ENCODE data around the gene KCNH4. TPM values are rescaled to one million over a fixed set of nuclear protein-coding genes. Genes with fewer than 3 reads are reported as not detected.
A peak's percentile ranks its signal among the peaks of the same experiment; 100 is the strongest.

The KCNH4 gene
- total and polyA plus RNA-seq, 2 of the 13 experiments (the other 11 are each of a cell fraction or from before 2014, with no cell fraction given), result 0.01 to 0.09 TPM

GRCh38 chr17:42111871-42112551 lies 68.9 kb downstream of the KCNH4 start:
- POLR2A ChIA-PET, result interaction anchor here (0.6 to 2.4 kb wide), 20 partner anchors 9 to 181 kb away, joined by 3 to 34 read pairs (median 4); partner anchors contain the start of genes CNP, DNAJC7, KAT2A and ODAD4
- no peaks in the 10 kb centered on the region for H3K79me2 ChIP-seq (ENCODE audit: insufficient read depth, low read length)
- 29% methylated on average over 10 of the region's 12 CpGs for WGBS (ENCODE audit: low lambda C conversion rate)
- H3K36me3 ChIP-seq (replicated peaks in 1 of 2; ENCODE audit: control insufficient read depth in 1 of 2, insufficient read depth in 2 of 2, low read length in 2 of 2), result peaks cover 4 to 15% of the 10 kb centered on the region in 2 experiments; a peak in 4 of 5 replicates
- intact Hi-C loops (cut with micrococcal nuclease; ENCODE audit: unreplicated experiment) (no loop called here), in situ Hi-C loops (cut with HindIII; ENCODE audit: extremely low pct_ligation_motif_present, low pct_unique_long_range_greater_than_20kb) (loop anchor here (5.0 kb wide), 2 partner anchors 85 to 150 kb away; no protein-coding TSS in a partner anchor)
- FAIRE-seq (no peak), DNase-seq (ENCODE audit: low spot score) (no peak), ATAC-seq (peak; percentile 38)
- TF ChIP-seq TOPORS (CRISPR knock-in tag; IDR thresholded peaks at IDR 0.05) (0 out of 2 replicates have a peak, but pooled peaks have one; percentile 18), ZNF572 (CRISPR knock-in tag; IDR thresholded peaks at IDR 0.05) (0 out of 2 replicates have a peak, but pooled peaks have one; percentile 11), ZNF280B (CRISPR knock-in tag; IDR thresholded peaks at IDR 0.05; ENCODE audit: borderline replicate concordance) (0 out of 2 replicates have a peak, but pooled peaks have one; percentile 15), GZF1 (CRISPR knock-in tag; IDR thresholded peaks at IDR 0.05) (no peak), BRD4 (CRISPR knock-in tag; IDR thresholded peaks at IDR 0.05) (0 out of 2 replicates have a peak, but pooled peaks have one; percentile 27)
- TF ChIP-seq, protein P1, sequence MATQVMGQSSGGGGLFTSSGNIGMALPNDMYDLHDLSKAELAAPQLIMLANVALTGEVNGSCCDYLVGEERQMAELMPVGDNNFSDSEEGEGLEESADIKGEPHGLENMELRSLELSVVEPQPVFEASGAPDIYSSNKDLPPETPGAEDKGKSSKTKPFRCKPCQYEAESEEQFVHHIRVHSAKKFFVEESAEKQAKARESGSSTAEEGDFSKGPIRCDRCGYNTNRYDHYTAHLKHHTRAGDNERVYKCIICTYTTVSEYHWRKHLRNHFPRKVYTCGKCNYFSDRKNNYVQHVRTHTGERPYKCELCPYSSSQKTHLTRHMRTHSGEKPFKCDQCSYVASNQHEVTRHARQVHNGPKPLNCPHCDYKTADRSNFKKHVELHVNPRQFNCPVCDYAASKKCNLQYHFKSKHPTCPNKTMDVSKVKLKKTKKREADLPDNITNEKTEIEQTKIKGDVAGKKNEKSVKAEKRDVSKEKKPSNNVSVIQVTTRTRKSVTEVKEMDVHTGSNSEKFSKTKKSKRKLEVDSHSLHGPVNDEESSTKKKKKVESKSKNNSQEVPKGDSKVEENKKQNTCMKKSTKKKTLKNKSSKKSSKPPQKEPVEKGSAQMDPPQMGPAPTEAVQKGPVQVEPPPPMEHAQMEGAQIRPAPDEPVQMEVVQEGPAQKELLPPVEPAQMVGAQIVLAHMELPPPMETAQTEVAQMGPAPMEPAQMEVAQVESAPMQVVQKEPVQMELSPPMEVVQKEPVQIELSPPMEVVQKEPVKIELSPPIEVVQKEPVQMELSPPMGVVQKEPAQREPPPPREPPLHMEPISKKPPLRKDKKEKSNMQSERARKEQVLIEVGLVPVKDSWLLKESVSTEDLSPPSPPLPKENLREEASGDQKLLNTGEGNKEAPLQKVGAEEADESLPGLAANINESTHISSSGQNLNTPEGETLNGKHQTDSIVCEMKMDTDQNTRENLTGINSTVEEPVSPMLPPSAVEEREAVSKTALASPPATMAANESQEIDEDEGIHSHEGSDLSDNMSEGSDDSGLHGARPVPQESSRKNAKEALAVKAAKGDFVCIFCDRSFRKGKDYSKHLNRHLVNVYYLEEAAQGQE (IDR thresholded peaks at IDR 0.05; ENCODE audit: borderline replicate concordance in 1 of 2, low read depth in 1 of 2, low read length in 2 of 2), result no peak
- H3K4me1 ChIP-seq (ENCODE audit: insufficient read depth, low read length), result peaks cover 40% of the 10 kb centered on the region
- peak overlapping the region; percentile 71 for H3K9ac ChIP-seq (ENCODE audit: insufficient read depth, low read depth, low read length)
- CTCF ChIA-PET (ENCODE audit: low intra/inter-chr PET ratio, low total read pairs), result interaction anchor here (1.3 kb wide), 1 partner anchor 45 kb away, joined by 3 read pairs; no protein-coding TSS in a partner anchor
- H4K20me1 ChIP-seq (ENCODE audit: insufficient read depth, low read length), result no peaks in the 10 kb centered on the region
- no peaks in the 10 kb centered on the region for H3K27me3 ChIP-seq (ENCODE audit: control insufficient read depth in 1 of 2, insufficient read depth in 2 of 2, low read length in 2 of 2)
- H3K27ac ChIP-seq (ENCODE audit: extremely low read length, insufficient read depth, low read length), result peak overlapping the region; percentile 51
- H3K4me2 ChIP-seq (ENCODE audit: low read depth, low read length), result peak overlapping the region; percentile 78
- no peak overlapping the region for H2AFZ ChIP-seq (ENCODE audit: low read length)
- H3K9me3 ChIP-seq (ENCODE audit: low read length), result no peaks in the 10 kb centered on the region
- BruUV-seq (replicated peaks), result no TSS peak
- peak overlapping the region; percentile 43 to 73 (median 55); a peak in 5 of 6 replicates for H3K4me3 ChIP-seq (replicated peaks in 1 of 3; ENCODE audit: insufficient read depth in 1 of 3, low read depth in 2 of 3, low read length in 3 of 3)

Measured in HepG2 (cell line).